DMS53 treated with DMSO at 0.1 percent for 48 hours (cell line): Measurements from ENCODE around the gene TRUB2.
"Not testable (repeated sequence)": the region's sequence is repeated elsewhere in the genome, so short reads cannot be mapped to it uniquely, and the experiment has no call there.

Experiments used
- DNase-seq: peaks from one replicate; lab custom pipeline; 2025; ENCODE audit not compliant: unreplicated experiment; lab: John Stamatoyannopoulos, UW

Gene TRUB2

DNA sequence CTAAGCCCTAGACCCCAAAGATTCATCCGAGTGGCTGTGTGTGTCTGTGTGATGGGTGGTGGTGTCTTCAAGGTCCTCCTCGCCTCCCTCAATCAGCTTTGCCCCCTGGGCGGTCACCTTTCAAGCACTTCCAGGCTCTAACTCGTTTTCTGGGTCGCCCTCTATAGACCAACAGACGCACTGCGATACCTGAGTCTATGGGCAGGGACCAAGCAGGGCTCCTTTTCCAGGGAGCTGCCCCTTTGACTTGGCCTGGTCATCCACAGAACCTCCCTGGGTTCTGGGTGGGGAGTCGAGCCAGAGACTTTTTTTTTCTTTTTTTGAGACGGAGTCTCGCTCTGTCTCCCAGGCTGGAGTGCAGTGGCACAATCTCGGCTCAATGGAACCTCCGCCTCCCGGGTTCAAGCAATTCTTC, 19.2 kb upstream of the TRUB2 start:
- peak; percentile 71 for DNase-seq

DNA sequence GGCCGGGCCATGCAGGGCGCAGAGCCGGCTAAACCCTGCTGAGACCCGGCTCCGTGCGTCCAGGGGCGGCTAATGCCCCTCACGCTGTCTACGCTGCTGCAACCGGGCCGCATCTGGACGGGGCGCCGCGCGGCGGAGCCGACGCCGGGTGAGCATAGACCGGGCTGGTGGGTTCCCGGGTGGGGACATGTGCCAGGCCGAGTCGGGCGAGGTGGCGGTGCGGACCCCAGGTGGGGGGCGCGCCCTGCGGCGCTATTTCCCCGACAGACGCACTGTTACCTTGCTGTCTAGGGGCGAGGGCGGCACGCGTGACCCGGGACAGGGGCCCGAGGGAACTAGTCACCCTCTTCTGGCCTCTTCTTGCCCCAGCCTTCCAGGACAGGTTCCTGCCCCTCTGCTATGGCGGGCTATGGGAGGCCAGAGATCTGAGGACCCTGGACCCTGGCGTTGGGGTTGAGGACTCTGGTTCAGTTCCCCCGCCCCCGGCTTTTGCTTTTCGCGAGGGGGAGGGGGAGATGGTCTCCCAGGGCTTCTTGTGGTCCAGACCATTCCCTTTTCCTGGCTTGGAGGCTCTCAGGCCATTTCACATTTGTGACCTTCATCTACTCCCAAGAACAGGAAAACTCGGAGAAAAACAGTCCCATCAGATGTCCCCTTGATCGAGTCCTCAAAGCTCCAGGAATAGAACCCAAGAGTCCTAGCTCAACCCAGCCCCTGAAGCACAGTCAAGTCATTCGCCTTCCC, 18.6 kb upstream of the TRUB2 start:
- peak; percentile 18 for DNase-seq

DNA sequence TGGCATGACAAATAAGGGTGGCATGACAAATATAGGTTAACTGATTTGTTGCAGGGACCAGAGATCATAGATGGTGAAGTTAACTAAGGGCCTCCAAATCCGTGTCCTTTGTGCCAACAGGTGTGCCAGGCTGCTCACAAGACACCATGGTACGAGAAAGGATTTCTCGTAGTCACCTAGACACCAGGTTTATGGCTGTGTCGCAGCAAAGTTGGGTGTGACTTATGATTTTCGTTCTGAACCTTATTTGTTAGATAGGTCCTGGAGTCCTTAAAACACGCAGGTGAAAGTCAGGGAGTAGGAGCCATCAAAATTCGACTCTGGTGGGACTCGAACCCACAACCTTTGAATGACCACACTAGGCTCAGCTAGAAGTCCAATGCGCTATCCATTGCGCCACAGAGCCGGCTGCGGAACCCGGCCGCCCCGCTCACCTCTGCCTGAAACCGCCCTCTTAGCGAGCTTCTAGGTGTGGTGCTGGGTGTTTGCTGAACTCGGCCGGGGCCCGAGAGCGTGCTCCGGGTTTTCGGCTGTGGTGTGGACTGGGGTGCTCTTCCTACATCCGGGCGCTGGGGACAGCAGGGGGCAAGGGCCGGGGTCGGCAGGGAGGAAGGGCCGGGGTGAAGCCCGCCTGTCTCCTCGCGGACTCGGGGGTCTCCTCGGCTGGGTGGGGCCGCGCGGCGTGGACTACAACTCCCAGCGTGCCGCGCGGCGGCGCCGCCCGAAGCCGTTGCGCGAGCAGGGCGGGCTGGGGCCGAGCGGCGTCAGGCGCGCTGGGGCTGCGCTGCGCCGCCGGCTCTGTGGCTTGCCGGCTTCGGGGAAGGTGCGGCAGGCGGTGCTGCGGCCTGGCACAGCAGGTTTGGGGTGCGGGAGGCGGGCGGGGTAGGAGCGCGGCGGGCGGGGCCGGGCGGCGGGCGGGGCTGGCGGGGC, 17.8 kb upstream of the TRUB2 start, which contains the start of gene SLC27A4:
TSS of gene SLC27A4 (plus strand) at position 767 of the 930 bp plus-strand sequence. CDS start 2,606 bp downstream, outside the sequence.
- peak; percentile 82 for DNase-seq

DNA sequence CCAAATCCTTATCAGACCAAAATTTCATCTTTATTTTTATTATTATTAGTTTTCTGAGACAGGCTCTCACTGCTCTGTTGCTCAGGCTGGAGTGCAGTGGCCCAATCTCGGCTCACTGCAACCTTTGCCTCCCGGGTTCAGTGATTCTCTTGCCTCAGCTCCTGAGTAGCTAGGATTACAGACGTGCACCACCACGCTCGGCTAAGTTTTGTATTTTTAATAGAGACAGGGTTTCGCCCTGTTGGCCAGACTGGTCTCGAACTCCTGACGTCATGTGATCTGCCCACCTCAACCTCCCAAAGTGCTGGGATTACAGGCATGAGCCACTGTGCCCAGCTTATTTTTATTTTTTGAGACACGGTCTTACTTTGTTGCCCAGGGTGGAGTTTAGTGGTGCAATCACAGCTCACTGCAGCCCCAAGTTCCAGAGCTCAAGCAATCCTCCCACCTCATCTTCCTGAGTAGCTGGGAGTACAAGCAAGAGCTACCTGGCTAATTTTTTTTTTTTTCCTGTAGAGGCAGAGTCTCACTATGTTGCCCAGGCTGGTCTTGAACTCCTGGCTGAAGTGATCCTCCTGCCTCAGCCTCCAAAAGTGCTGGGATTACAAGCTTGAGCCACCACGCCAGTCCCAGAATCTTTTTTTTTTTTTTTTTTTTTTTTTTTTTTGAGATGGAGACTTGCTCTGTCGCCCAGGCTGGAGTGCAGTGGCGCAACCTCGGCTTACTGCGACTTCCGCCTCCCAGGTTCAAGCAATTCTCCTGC, 16.8 kb upstream of the TRUB2 start:
- DNase-seq = not testable (repeated sequence)

- DNase-seq = no peak
Measured at GRCh38 chr9:128337936-128338335, 15.7 kb upstream of the TRUB2 start.

DNA sequence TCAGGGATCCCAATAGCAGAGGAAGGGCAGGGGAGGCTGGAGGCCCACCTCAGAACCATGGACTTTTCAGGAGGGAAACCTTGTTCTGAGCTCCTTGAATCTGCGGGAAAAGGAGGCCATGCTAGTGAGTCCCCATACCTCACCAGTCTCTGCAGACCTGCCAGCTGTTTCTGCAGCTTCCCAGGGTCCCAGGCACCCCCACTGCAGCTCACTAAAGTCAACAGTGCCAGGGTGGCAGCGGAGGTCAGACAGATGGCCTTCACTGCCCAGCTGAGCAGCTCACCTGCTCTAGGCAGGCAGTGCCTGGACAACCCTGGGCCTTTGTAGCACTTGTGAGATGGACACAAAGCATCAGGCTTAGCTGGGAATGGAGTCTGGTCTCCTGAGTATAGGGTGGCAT, 13.7 kb upstream of the TRUB2 start:
- DNase-seq = no peak

GRCh38 chr9:128335161-128335560, 12.9 kb upstream of the TRUB2 start:
- DNase-seq = no peak

DNA sequence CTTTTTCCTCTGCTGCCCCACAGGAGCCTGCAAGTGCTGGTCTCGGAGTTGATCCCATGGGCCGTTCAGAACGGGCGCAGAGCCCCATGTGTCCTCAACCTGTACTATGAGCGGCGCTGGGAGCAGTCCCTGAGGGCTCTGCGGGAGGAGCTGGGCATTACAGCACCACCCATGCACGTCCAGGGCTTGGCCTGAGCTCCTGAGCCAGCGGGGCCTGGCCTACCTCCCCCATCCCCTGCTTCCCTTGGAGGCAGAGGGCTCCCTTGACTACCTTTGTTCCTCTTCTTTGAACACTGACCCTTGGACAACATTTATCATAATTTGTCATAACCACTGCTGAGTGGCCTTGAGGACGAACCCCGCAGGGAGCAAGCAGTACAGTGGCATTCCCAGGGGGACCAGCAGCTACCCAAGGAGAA, 11.2 kb upstream of the TRUB2 start:
- DNase-seq = no peak

DNA sequence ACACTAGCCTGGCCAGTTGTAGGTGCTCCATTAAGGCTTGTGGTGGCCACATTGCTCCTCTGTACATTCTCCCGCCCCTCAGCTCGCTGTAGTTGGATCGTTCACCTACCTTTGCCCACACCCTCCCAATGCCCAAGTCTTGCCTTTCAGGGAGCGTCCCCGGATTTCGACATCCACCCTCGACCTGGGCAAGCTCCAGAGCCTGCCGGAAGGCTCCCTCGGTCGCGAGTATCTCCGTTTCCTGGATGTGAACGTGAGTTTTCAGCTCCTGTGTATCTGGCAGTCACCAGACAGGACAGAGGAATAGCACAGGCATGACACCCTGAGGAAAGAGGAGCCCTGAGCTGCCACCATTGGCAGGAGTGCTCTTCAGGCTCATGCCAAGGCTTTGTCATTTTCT, 3.4 kb upstream of the TRUB2 start:
- no peak for DNase-seq

GRCh38 chr9:128324401-128324800, 2.2 kb upstream of the TRUB2 start:
- no peak for DNase-seq

- DNase-seq = no peak
Measured at GRCh38 chr9:128323791-128324190, 1.5 kb upstream of the TRUB2 start.

DNA sequence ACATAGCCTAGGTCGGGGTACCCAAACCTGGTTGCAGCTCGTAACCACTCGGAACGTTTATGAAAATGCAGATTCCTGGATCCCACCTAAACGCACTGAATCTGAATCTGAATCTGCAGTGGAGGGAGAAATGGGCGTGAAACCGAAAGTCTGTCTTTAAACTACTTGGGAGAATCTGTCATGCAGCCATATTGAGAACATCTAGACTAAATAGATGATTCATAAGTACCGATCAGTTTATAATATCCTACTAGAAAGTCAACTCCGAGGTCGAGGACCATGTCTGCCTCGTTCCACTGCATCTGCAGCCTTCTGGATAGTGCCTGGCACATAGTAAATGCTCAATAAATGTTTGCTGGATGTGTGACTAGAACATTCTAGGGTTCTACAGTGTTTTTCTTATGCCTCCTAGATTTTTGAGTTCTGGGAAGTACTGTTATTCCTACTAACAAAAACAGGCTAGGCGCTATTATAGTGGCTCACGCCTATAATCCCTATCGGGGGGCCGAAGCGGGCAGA, 1.0 kb upstream of the TRUB2 start:
- no peak for DNase-seq

DNA sequence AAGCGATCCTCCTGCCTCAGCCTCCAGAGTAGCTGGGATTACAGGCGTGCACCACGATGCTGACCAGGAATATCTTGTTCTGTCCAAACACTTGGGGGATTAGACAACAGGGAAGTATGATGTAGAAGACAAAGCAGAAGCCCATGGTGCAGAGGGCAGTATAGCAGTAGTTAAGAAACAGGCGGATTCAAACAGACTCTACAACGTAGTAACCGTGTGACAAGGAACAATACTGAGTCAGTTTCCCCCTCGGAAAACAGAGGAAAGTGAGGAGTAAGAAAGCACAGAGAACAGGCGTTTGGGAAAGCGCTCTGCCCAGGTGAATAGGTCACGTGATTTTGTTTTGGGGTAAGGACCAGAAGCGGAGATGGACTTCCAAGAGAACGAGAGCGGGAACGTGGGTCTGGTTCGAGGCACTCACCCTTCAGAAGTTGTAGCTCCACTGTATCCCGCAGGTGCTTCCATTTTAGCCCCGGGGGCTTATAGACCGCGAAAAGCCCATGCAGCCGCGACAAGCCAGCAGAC, 306 bp downstream of the TRUB2 start:
- DNase-seq = no peak

- no peak for DNase-seq
Measured at GRCh38 chr9:128321343-128321742, 904 bp downstream of the TRUB2 start.

GRCh38 chr9:128317629-128318028, 4.6 kb downstream of the TRUB2 start:
- DNase-seq = no peak

DNA sequence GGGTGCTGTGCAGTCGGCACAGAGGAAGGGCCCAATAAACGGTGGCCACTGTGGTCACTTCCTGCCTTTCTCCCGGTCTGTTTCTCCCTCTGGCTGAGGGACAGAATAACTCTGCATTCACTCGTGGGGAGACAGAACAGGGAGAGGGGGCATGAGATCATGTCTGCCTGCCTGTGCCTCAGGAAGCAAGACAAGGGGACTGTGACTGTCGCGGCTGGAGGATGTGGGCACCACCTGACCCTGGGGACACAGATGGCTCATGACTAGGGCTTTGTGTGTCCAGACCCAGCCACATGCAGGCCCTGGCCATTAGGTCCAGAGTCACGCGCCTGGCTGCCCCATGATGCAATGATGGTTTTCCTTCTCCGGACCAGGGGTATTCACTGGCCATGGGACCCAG, 5.8 kb downstream of the TRUB2 start:
- DNase-seq = no peak

- DNase-seq = no peak
Measured at GRCh38 chr9:128314697-128315096, 7.5 kb downstream of the TRUB2 start.

DNA sequence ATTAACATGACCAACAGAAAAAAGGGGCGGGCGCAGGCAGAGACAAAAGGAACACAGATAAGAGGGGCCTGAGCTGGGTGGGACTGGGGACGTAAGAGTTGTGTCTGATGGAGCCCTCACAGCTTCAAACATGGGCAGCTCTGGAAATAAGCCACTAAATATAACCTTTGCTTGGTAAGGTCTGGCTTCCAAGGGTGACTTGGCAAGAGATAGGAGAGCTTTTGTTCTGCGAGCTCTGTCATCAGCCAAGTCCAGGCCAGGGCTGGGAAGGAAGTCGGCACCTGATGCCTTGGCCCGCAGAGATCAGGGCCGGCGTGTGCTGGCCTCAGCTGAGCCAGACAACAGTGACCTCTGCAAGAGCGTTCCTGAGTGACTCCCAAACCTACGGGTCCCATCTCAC, 11.8 kb downstream of the TRUB2 start:
- no peak for DNase-seq

DNA sequence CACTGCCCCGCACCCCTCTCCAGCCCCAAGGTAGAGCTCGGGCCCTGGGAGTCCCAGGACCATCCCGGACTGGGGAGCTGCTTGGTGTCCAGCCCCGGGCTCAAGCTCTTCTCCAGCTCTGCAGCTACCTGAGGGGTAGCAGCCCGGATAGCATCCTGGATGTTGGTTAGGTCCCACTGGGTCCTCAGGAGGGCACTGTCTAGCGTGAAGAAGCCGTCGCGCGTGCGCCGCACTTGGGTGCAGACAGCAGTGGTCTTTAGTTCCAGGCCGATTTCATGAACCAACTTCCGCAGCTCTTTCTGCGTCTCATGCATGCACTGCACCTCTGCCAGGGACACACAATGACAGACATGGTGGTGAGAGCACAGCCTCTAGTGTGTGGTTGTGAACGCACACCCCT, 12.7 kb downstream of the TRUB2 start:
- DNase-seq = no peak

- no peak for DNase-seq
Measured at GRCh38 chr9:128304971-128305288, 17.3 kb downstream of the TRUB2 start.
